Common myeloid progenitor, CD34-positive (primary cell): Measurements from ENCODE around the gene SOX5.
"Not testable (repeated sequence)": the region's sequence is repeated elsewhere in the genome, so short reads cannot be mapped to it uniquely, and the experiment has no call there.

Source experiments
- CTCF ChIA-PET: fragments of 350-600 bp; sonication (Branson Sonifier 250); formaldehyde crosslinking; loops from one replicate; lab custom pipeline; 2021; ENCODE audit warnings: antibody characterized with exemption; lab: Charles Lee
- POLR2A ChIA-PET: fragments of 350-600 bp; sonication (Branson Sonifier 250); formaldehyde crosslinking; loops from one replicate; lab custom pipeline; 2021; ENCODE audit warnings: antibody characterized with exemption; lab: Charles Lee
- DNase-seq, 3 donors: peaks; one replicate each; pipeline versions ENCODE4 v3.0.0 to v3.0.0-alpha.2; 2013
- H3K27ac ChIP-seq, 2 experiments: 1 replicate in 1 of 2; 2 replicates in 1 of 2; pipeline ENCODE4 v1.7.0; 2013; ENCODE audit warnings: inconsistent platforms in 2 of 2, low read length in 2 of 2, mild to moderate bottlenecking in 2 of 2, low read depth in 1 of 2, moderate library complexity in 1 of 2; ENCODE audit not compliant: severe bottlenecking in 2 of 2, insufficient read depth in 1 of 2, poor library complexity in 1 of 2
- H3K27me3 ChIP-seq, 5 experiments: replicated peaks in 2 of 5; 1 replicate in 3 of 5; 2 replicates in 2 of 5; pipeline versions ENCODE4 v1.6.1 to v1.7.0; 2013; ENCODE audit warnings: low read length in 4 of 5, mild to moderate bottlenecking in 2 of 5, moderate library complexity in 2 of 5, inconsistent platforms in 1 of 5; ENCODE audit not compliant: insufficient read depth in 5 of 5, control insufficient read depth in 4 of 5
- H3K36me3 ChIP-seq, 4 experiments: 1 replicate in 2 of 4; 2 replicates in 2 of 4; pipeline versions ENCODE4 v1.6.1 to v1.7.0; 2013; ENCODE audit warnings: low read length in 3 of 4, control low read depth in 1 of 4, mild to moderate bottlenecking in 1 of 4; ENCODE audit not compliant: control insufficient read depth in 4 of 4, insufficient read depth in 4 of 4
- H3K4me1 ChIP-seq, 4 experiments: 1 replicate in 3 of 4; 2 replicates in 1 of 4; pipeline versions ENCODE4 v1.6.1 to v1.7.1; 2013; ENCODE audit warnings: low read length in 3 of 4, mild to moderate bottlenecking in 3 of 4, control low read depth in 1 of 4, inconsistent platforms in 1 of 4, moderate library complexity in 1 of 4; ENCODE audit not compliant: control insufficient read depth in 4 of 4, insufficient read depth in 4 of 4; ENCODE audit errors: control extremely low read depth in 1 of 4
- H3K4me3 ChIP-seq, 7 experiments: 1 replicate in 4 of 7; 2 replicates in 3 of 7; pipeline versions ENCODE4 v1.5.1 to v1.7.0; 2013; ENCODE audit warnings: mild to moderate bottlenecking in 7 of 7, low read length in 6 of 7, moderate library complexity in 6 of 7, inconsistent platforms in 2 of 7, low read depth in 2 of 7, control low read depth in 1 of 7; ENCODE audit not compliant: insufficient read depth in 4 of 7, control insufficient read depth in 1 of 7; ENCODE audit errors: extremely low read depth in 1 of 7
- H3K9me3 ChIP-seq, 5 experiments: 1 replicate in 4 of 5; 2 replicates in 1 of 5; pipeline versions ENCODE4 v1.6.1 to v1.7.1; 2013; ENCODE audit warnings: low read length in 4 of 5, mild to moderate bottlenecking in 2 of 5, inconsistent platforms in 1 of 5, low read depth in 1 of 5, moderate library complexity in 1 of 5; ENCODE audit not compliant: control insufficient read depth in 4 of 5, insufficient read depth in 2 of 5; ENCODE audit errors: control extremely low read depth in 1 of 5
- WGBS: methylation state at CpG from one replicate; pipeline ENCODE4 v1.1.5; 2013; ENCODE audit not compliant: insufficient coverage; 5-methylcytosine and 5-hydroxymethylcytosine counted together

The SOX5 gene

GRCh38 chr12:23827353-23827752, 122.1 kb downstream of the SOX5 start:
- H3K27ac ChIP-seq, result no peak overlapping the region
- H3K9me3 ChIP-seq, result no peaks in the 10 kb centered on the region
- H3K36me3 ChIP-seq, result no peaks in the 10 kb centered on the region
- H3K4me3 ChIP-seq, result no peak overlapping the region
- no CpG with 5 or more reads among the region's 2 CpGs for WGBS
- ChIA-PET CTCF (no interaction called here), POLR2A (no interaction called here)
- no peak for DNase-seq
- H3K27me3 ChIP-seq, result peaks cover 0 to 3% (median 0%) of the 10 kb centered on the region in 5 experiments
- H3K4me1 ChIP-seq, result peaks cover 0 to 2% (median 0%) of the 10 kb centered on the region in 4 experiments

DNA sequence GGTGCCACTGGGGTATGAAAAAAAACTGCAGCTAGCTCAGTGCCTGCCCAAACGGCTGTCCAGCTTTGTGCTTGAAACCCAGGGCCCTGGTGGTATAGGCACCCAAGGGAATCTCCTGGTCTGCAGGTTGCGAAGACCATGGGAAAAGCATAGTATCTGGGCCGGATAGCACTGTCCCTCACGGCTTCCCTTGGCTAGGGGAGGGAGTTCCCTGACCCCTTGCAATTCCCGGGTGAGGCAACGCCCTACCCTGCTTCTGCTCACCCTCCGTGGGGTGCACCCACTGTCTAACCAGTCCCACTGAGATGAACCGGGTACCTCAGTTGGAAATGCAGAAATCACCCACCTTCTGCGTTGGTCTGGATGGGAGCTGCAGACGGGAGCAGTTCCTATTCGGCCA, 124.3 kb downstream of the SOX5 start:
- POLR2A ChIA-PET, H3K27ac ChIP-seq, H3K4me3 ChIP-seq, CTCF ChIA-PET, H3K4me1 ChIP-seq, DNase-seq, H3K36me3 ChIP-seq, H3K27me3 ChIP-seq, H3K9me3 ChIP-seq: not testable (repeated sequence)
- WGBS, result 94% methylated on average over 9 of the region's 11 CpGs

DNA sequence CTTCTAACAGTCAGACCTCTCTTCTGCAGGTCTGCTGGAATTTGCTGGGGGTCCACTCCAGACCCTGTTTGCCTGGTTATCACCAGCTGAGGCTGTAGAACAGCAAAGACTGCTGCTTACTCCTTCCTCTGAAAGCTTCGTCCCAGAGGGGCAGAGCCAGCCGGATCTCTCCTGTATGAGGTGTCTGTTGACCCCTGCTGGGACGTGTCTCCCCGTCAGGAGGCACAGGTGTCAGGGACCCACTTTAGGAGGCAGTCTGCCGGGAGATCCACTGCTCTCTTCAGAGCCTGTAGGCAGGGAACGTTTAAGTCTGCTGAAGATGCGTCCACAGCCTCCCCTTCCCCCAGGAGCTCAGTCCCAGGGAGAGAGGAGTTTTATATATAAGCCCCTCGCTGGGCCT, 125.1 kb downstream of the SOX5 start:
- Histone ChIP-seq H3K27ac (no peak overlapping the region), H3K27me3 (no peaks in the 10 kb centered on the region), H3K4me1 (no peaks in the 10 kb centered on the region), H3K9me3 (no peaks in the 10 kb centered on the region), H3K4me3 (no peak overlapping the region), H3K36me3 (no peaks in the 10 kb centered on the region)
- ChIA-PET POLR2A (no interaction called here), CTCF (no interaction called here)
- no peak for DNase-seq
- 100% methylated on average over 6 of the region's 8 CpGs for WGBS

- H3K4me3 ChIP-seq, CTCF ChIA-PET, H3K4me1 ChIP-seq, H3K36me3 ChIP-seq, H3K9me3 ChIP-seq, H3K27ac ChIP-seq, POLR2A ChIA-PET, H3K27me3 ChIP-seq, DNase-seq: not testable (repeated sequence)
Measured at GRCh38 chr12:23822883-23823282, 126.6 kb downstream of the SOX5 start.

DNA sequence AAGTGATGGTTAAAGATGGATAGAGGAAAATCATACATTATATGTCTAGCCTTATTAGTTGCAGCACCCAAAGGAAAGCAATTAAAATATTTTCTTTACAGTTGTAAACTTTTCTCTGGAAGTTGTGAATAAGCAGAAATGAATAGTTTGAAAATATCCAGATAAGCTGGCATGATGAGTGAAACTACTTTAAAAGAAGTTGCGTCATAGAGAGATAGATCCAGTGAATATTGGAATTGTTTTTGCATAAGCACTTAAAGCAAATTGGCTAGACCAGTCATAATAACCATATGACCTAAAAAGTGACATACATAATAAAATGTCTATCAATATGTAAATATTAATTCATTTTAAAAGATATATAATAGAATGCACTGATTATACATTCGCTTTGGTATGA, 132.1 kb downstream of the SOX5 start:
- Histone ChIP-seq H3K27ac (no peak overlapping the region), H3K36me3 (no peaks in the 10 kb centered on the region), H3K4me1 (no peaks in the 10 kb centered on the region), H3K27me3 (no peaks in the 10 kb centered on the region), H3K4me3 (no peak overlapping the region), H3K9me3 (no peaks in the 10 kb centered on the region)
- 100% methylated on average over 1 of the region's 2 CpGs for WGBS
- CTCF ChIA-PET, result no interaction called here
- POLR2A ChIA-PET, result no interaction called here
- no peak for DNase-seq

DNA sequence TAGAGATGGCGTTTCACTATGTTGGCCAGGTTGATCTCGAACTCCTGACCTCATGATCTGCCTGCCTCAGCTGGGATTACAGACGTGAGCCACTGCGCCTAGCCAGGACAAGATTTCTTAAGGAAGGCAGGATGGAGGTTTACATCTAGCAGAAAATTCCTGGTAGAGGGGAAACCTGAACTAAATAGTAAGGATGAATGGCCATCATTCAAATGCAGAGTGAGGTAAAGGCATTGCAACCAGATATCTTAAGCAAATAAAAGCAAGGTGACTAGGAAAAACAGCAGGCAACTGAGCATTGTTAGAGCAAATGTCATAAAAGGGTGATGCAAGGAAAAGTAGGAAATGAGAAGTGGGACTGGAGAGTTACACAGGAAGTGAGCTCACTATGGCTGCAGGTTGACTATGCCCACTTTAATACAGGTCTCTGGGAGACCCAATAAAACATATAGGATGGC, 133.0 kb downstream of the SOX5 start:
- no peak for DNase-seq
- H3K4me3 ChIP-seq, result no peak overlapping the region
- no peaks in the 10 kb centered on the region for H3K36me3 ChIP-seq
- H3K27ac ChIP-seq, result no peak overlapping the region
- 98% methylated on average over 4 of the region's 4 CpGs for WGBS
- H3K4me1 ChIP-seq, result peaks cover 0 to 3% (median 0%) of the 10 kb centered on the region in 4 experiments
- H3K9me3 ChIP-seq, result no peaks in the 10 kb centered on the region
- ChIA-PET POLR2A (no interaction called here), CTCF (no interaction called here)
- no peaks in the 10 kb centered on the region for H3K27me3 ChIP-seq

DNA sequence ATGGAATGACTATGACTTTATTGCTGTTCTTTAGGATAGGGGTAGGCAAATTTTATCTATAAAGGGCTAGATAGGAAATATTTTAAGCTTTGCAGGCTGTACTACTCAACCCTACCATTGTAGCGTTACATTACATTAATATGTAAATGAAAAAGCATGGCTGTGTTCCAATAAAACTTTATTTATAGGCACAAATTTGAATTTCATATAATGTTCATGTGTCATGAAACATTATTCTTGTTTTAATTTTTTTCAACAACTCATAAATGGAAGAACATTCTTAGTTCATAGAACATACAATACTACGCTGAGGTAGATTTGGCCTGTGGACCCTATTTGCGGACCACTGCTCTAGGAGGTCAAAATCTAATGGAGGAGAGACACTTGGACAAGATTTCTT, 133.7 kb downstream of the SOX5 start:
- no peaks in the 10 kb centered on the region for H3K27me3 ChIP-seq
- DNase-seq, result no peak
- ChIA-PET CTCF (no interaction called here), POLR2A (no interaction called here)
- H3K27ac ChIP-seq, result no peak overlapping the region
- 100% methylated on average over 1 of the region's 3 CpGs for WGBS
- H3K36me3 ChIP-seq, result no peaks in the 10 kb centered on the region
- H3K4me3 ChIP-seq, result no peak overlapping the region
- H3K9me3 ChIP-seq, result no peaks in the 10 kb centered on the region
- H3K4me1 ChIP-seq, result peaks cover 0 to 8% (median 4%) of the 10 kb centered on the region in 4 experiments
